ENCODE results near the gene CYP2A7. TPM values are rescaled to one million over a fixed set of nuclear protein-coding genes. Genes with fewer than 3 reads are reported as not detected.
A peak's percentile ranks its signal among the peaks of the same experiment; 100 is the strongest.
"Not testable (repeated sequence)": the region's sequence is repeated elsewhere in the genome, so short reads cannot be mapped to it uniquely, and the experiment has no call there.

CYP2A7 gene
- total RNA-seq, 4 donors from 2014 or later: not detected

DNA sequence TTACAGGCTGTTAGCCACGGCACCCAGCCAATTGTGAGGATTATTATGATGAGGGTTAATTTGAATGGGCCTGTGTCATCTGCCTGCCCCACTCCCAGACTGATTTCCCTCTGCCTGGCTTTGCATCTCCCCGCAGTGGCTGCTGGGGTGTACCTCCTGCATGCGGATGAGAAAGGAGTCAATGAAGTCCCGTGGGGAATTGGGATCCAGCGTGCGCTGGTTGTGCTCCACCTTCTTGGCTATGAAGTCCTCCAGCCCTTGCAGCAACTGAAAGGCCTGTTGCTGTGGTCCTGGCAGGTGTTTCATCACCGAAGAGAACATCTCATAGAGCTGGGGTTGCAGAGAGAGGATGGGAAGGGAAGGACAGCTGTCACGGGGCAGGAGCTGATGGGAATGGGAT, 35.3 kb downstream of the CYP2A7 start:
- H3K4me3 ChIP-seq, ATAC-seq, H3K4me1 ChIP-seq, H3K36me3 ChIP-seq, H3K9me3 ChIP-seq, H3K27ac ChIP-seq: not testable (repeated sequence)
- WGBS, 2 donors (ENCODE audit: low coverage in 1 of 2): 55% methylated on average over 2 of the region's 8 CpGs; no CpG with 5 or more reads in 1 of the 2 donors
- peaks cover 60% of the 10 kb centered on the region for H3K27me3 ChIP-seq

DNA sequence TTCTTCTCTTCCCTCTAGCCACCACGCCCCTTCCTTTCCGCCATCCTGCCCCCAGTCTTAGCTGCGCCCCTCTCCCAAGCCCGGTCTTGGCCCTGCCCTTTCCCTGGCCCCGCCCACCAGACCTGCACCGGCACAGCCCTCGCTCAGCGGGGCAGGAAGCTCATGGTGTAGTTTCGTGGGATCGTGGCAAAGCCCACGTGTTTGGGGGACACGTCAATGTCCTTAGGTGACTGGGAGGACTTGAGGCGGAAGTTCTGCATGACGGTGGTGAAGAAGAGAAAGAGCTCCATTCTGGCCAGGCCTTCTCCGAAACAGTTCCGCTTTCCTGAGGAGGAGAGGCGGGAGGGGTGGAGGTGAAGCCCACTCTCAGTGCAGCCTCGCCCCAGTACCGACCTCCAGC, 38.4 kb downstream of the CYP2A7 start:
- not testable (repeated sequence) for H3K36me3 ChIP-seq
- H3K4me3 ChIP-seq: peak overlapping the region in 1 of 2 donors; percentile 24
- 0% methylated on average over 1 of the region's 19 CpGs; no CpG with 5 or more reads in 1 of the 2 donors for WGBS, 2 donors (ENCODE audit: low coverage in 1 of 2)

DNA sequence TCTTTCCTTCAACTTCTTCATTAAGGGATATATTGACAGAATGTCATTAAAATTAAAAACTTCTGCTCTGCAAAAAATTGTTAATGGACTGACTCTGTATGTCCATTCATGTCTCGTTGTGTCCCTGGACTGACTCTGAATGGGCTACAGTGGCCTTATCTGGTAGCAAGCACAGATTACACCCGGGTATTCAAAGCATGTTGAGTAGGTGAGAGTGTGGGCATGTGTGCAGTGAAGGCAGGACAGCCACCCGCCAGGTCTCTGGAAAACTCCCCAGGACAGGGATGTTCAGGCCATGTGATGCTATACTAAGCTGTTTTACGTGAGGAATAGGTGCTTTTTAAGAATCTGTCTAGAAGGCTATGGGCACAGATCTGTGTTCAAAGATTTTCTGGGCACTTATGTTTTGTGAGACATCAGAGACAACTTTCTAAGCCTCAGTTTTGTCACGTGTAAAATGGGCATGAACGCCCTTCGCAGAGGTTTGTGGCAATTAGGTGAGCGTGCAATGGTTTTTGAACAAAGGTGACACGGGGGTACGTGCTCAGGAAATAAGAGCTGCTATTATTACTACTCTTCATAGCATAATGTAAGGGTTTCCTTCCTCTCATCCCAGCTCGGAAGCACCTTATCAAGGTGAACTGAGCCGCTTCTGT, 38.9 kb downstream of the CYP2A7 start:
- Histone ChIP-seq H3K27me3 (peaks cover 37% of the 10 kb centered on the region), H3K4me3 (peak overlapping the region in 1 of 2 donors; percentile 24)
- 35 to 45% methylated on average over 4 to 9 of the region's 12 CpGs for WGBS, 2 donors (ENCODE audit: low coverage in 1 of 2)
- not testable (repeated sequence) for H3K36me3 ChIP-seq, H3K4me1 ChIP-seq, H3K9me3 ChIP-seq, H3K27ac ChIP-seq, ATAC-seq

More for the DNA sequence above, 38.4 kb downstream of the CYP2A7 start:
- peaks cover 42% of the 10 kb centered on the region for H3K27me3 ChIP-seq
- not testable (repeated sequence) for H3K4me1 ChIP-seq, H3K27ac ChIP-seq, H3K9me3 ChIP-seq
- peak; percentile 25 for ATAC-seq

DNA sequence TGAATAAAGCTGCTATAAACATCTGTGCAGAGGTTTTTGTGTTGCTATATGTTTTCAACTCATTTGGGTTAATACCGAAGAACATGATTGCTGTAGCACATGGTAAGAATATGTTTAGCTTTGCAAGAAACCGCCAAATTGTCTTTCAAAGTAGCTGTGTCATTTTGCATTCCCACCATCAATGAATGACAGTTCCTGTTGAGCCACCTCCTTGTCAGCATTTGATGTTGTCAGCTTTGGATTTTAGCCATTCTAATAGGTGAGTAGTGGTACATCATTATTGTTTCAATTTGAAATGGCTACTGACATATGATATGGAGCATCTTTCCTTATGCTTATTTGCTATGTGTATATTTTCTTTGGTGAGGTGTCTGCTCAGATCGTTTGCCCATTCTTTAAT, 40.0 kb downstream of the CYP2A7 start:
- not testable (repeated sequence) for H3K4me3 ChIP-seq, H3K4me1 ChIP-seq, H3K36me3 ChIP-seq, H3K27ac ChIP-seq, ATAC-seq, H3K9me3 ChIP-seq
- peaks cover 26% of the 10 kb centered on the region for H3K27me3 ChIP-seq
- 86% methylated on average over 1 of the region's 3 CpGs; no CpG with 5 or more reads in 1 of the 2 donors for WGBS, 2 donors (ENCODE audit: low coverage in 1 of 2)

DNA sequence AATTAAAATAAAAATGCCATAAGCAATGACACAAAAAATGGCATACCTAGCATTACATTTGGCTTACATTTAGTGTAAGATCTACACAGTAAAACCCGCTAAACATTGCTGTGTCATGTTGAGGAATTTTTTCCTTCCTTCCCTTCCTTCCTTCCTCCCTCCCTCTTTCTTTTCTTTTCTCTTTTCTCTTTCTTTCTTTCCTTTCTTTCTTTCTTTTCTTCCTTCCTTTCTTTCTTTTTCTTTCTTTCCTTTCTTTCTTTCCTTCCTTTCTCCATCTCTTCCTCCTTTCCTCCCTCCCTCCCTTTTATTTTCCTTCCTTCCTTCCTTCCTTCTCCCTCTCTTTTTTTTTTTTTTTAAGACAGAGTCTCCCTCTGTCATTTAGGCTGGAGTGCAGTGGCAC, 43.6 kb downstream of the CYP2A7 start:
- not testable (repeated sequence) for H3K4me3 ChIP-seq, H3K27me3 ChIP-seq, ATAC-seq, H3K36me3 ChIP-seq, H3K9me3 ChIP-seq, H3K4me1 ChIP-seq, H3K27ac ChIP-seq
- WGBS, 2 donors (ENCODE audit: low coverage in 1 of 2): 59 to 80% methylated on average over 1 of the region's 1 CpG

DNA sequence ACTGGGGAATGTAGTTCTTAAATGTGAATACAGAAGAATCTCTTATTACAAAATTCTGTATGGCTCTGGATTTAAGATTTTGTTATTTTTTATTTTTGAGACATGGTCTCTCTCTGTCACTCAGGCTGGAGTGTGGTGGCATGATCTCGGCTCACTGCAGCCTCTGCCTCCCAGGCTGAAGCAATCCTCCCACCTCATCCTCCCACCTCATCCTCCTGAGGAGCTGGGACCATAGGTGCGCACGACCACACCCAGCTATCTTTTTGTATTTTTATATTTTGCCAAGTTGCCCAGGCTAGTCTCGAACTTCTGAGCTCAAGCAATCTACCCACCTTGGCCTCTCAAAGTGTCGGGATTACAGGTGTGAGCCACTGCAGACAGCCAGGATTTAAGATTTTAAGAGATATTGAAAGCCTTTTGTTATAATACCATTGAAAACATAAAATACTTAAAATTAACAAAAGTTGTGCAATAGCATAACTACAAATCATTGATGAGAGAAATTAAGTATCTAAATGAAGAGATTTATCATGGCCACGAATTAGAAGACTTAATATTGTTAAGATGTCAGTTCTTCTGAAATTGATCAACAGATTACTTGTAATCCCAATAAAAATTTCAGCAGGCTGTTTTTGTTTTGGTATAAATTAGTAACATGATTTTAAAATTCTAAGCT, 45.1 kb downstream of the CYP2A7 start:
- H3K27ac ChIP-seq: no peak overlapping the region
- TF ChIP-seq, protein P1, sequence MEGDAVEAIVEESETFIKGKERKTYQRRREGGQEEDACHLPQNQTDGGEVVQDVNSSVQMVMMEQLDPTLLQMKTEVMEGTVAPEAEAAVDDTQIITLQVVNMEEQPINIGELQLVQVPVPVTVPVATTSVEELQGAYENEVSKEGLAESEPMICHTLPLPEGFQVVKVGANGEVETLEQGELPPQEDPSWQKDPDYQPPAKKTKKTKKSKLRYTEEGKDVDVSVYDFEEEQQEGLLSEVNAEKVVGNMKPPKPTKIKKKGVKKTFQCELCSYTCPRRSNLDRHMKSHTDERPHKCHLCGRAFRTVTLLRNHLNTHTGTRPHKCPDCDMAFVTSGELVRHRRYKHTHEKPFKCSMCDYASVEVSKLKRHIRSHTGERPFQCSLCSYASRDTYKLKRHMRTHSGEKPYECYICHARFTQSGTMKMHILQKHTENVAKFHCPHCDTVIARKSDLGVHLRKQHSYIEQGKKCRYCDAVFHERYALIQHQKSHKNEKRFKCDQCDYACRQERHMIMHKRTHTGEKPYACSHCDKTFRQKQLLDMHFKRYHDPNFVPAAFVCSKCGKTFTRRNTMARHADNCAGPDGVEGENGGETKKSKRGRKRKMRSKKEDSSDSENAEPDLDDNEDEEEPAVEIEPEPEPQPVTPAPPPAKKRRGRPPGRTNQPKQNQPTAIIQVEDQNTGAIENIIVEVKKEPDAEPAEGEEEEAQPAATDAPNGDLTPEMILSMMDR (IDR thresholded peaks at IDR 0.05): no peak
- TF ChIP-seq POLR2AphosphoS5 (IDR thresholded peaks at IDR 0.05): no peak
- no peak for TF ChIP-seq EP300 (IDR thresholded peaks at IDR 0.05)
- TF ChIP-seq POLR2A (IDR thresholded peaks at IDR 0.05): no peak
- H3K36me3 ChIP-seq: no peaks in the 10 kb centered on the region
- no peaks in the 10 kb centered on the region for H3K9me3 ChIP-seq
- WGBS, 2 donors (ENCODE audit: low coverage in 1 of 2): 90 to 93% methylated on average over 6 of the region's 6 CpGs
- H3K4me3 ChIP-seq: no peak overlapping the region
- no peak for ATAC-seq
- H3K4me1 ChIP-seq: no peaks in the 10 kb centered on the region
- H3K27me3 ChIP-seq: no peaks in the 10 kb centered on the region

DNA sequence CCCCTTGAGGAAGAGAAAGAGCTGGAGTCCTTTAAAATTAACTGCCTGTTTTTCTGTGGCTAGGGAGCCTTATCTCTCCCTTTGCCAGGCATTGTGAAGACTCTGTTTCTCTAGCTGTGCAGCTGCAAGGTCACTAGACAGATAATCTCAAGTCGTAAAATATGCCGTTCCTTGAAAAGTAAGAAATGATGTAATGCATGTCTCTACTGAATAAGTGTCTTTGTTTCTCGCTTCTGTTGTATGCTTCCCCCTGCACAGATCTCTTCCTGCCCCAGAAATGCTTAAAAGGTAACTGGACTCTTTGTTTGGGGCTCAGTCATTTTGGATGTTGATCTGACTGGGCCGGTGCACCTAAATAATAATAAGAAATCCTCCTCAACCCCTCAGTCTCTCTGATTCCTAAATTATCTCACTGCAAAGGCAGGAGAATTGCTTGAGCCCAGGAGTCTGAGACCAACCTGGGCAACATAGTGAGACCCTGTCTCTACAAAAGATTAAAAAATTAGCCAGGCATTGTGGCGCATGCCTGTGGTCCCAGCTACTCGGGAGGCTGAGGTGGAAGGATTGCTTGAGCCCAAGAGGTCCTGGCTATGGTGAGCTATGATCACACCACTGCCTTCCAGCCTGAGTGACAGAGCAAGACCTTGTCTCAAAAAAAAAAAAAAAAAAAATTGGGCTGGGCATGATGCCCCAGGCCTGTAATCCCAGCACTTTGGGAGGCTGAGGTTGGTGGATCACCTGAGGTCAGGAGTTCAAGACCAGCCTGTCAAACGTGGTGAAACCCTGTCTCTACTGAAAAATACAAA, 48.1 kb downstream of the CYP2A7 start:
- not testable (repeated sequence) for H3K9me3 ChIP-seq, H3K4me3 ChIP-seq, H3K27ac ChIP-seq, H3K27me3 ChIP-seq, ATAC-seq, H3K4me1 ChIP-seq, H3K36me3 ChIP-seq
- WGBS, 2 donors (ENCODE audit: low coverage in 1 of 2): 40 to 60% methylated on average over 1 to 3 of the region's 7 CpGs

DNA sequence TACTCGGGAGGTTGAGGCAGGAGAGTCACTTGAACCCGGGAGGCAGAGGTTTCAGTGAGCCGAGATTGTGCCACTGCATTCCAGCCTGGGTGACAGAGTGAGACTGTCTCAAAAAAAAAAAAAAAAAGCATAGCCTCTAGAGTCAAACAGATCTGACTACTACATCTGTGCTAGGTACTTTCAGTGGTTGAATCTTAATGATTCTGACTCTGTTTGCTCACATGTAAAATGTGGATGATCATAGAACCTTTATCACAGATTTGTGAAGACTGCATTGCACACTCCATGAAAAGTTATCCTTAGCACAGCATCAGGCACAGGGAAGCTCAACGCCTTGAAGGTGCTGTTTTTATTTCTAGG, 49.6 kb downstream of the CYP2A7 start:
- H3K27ac ChIP-seq, H3K9me3 ChIP-seq, H3K4me3 ChIP-seq, ATAC-seq, H3K4me1 ChIP-seq, H3K27me3 ChIP-seq: not testable (repeated sequence)
- WGBS, 2 donors (ENCODE audit: low coverage in 1 of 2): 57 to 66% methylated on average over 3 of the region's 4 CpGs
- peaks cover 0 to 16% of the 10 kb centered on the region in 2 donors for H3K36me3 ChIP-seq

Measured in gastroesophageal sphincter (tissue), 4 donors.